ENCODE data around the gene MCM9. TPM values are rescaled to one million over a fixed set of nuclear protein-coding genes. Genes with fewer than 3 reads are reported as not detected.

Gene MCM9
- total and polyA plus RNA-seq, 12 donors: 3.1 to 20.5 (median 14.5) TPM

DNA sequence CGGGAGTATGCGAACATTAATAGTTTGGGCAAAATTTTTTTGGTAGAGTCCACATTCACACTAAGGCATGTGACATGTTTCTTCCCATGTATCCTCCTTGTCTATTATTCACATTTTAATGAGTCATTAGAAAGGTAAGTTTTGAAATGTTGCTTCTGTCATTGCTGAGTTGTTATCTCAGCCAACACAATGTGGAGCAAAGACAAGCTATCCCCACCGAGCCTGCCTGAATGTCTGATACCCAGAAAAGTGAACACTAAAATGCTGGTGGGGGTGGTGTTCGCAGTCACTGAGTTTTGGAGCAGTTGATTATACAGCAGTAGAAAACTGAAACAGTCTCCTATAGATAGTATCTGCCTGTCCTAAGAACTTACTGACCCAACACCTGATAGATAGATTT, 109.3 kb downstream of the MCM9 start:
- H3K27ac ChIP-seq: no peak overlapping the region
- H3K36me3 ChIP-seq (replicated peaks in 1 of 2): peaks cover 0 to 31% of the 10 kb centered on the region in 2 donors
- WGBS, 4 donors: 94 to 98% (median 97%) methylated on average over 4 of the region's 4 CpGs
- TF ChIP-seq POLR2A (IDR thresholded peaks at IDR 0.05): no peak
- TF ChIP-seq, protein P1, sequence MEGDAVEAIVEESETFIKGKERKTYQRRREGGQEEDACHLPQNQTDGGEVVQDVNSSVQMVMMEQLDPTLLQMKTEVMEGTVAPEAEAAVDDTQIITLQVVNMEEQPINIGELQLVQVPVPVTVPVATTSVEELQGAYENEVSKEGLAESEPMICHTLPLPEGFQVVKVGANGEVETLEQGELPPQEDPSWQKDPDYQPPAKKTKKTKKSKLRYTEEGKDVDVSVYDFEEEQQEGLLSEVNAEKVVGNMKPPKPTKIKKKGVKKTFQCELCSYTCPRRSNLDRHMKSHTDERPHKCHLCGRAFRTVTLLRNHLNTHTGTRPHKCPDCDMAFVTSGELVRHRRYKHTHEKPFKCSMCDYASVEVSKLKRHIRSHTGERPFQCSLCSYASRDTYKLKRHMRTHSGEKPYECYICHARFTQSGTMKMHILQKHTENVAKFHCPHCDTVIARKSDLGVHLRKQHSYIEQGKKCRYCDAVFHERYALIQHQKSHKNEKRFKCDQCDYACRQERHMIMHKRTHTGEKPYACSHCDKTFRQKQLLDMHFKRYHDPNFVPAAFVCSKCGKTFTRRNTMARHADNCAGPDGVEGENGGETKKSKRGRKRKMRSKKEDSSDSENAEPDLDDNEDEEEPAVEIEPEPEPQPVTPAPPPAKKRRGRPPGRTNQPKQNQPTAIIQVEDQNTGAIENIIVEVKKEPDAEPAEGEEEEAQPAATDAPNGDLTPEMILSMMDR (IDR thresholded peaks at IDR 0.05): no peak
- no peak overlapping the region for H3K4me3 ChIP-seq
- intact Hi-C loops (cut with DNase I): no loop called here
- no peak for DNase-seq
- H3K9me3 ChIP-seq (replicated peaks in 1 of 3): no peaks in the 10 kb centered on the region
- no peaks in the 10 kb centered on the region for H3K4me1 ChIP-seq (replicated peaks in 1 of 2)
- no peaks in the 10 kb centered on the region for H3K27me3 ChIP-seq

DNA sequence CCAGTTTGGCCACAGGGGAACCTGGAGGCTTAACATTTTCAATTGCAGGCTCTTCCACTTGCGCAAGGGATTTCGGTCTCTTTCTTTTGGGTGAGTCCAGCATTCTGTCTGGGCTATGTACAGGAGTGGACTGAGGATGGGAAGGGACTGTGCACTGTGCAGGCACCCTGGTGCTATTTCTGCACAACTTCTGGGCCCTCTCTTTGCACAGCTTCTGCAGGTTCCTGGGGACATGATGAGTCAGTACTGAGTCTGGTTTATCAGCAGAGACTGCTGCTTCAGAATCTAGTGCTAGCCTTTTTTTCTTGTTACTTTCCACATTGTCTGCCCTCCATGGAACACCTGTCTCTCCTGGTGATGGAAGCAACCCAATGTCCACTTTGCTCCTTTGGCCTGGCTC, 119.5 kb downstream of the MCM9 start:
- Histone ChIP-seq H3K36me3 (replicated peaks in 1 of 2) (no peaks in the 10 kb centered on the region), H3K4me3 (no peak overlapping the region), H3K27me3 (no peaks in the 10 kb centered on the region), H3K9me3 (replicated peaks in 1 of 3) (no peaks in the 10 kb centered on the region), H3K27ac (no peak overlapping the region), H3K4me1 (replicated peaks in 1 of 2) (no peaks in the 10 kb centered on the region)
- intact Hi-C loops (cut with DNase I): no loop called here
- TF ChIP-seq POLR2A (IDR thresholded peaks at IDR 0.05): no peak
- TF ChIP-seq, protein P1 (IDR thresholded peaks at IDR 0.05): no peak
- 79 to 95% (median 90%) methylated on average over 2 of the region's 2 CpGs for WGBS, 4 donors
- no peak for DNase-seq

DNA sequence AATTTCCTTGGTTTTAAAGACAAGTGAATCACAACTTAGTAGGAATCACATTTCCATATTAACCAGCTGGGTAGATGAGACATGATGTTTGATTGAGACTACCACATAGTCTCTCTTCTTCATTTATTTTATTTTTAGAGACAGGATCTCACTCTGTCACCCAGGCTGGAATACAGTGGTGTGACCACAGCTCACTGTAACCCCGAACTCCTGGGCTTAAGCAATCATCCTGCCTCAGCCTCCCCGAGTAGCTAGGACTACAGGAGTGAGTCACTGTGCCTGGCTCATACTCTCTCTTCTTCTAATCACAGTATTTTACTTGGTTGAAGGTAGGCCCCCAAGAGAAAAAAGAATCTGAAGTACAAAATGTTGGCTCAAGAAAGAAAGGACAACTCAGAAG, 121.2 kb downstream of the MCM9 start:
- H3K27ac ChIP-seq: no peak overlapping the region
- no peak overlapping the region for H3K4me3 ChIP-seq
- H3K9me3 ChIP-seq (replicated peaks in 1 of 3): no peaks in the 10 kb centered on the region
- no peak for DNase-seq
- intact Hi-C loops (cut with DNase I): no loop called here
- 52 to 79% (median 61%) methylated on average over 2 of the region's 2 CpGs for WGBS, 4 donors
- no peaks in the 10 kb centered on the region for H3K36me3 ChIP-seq (replicated peaks in 1 of 2)
- H3K27me3 ChIP-seq: no peaks in the 10 kb centered on the region
- TF ChIP-seq, protein P1 (IDR thresholded peaks at IDR 0.05): no peak
- no peak for TF ChIP-seq POLR2A (IDR thresholded peaks at IDR 0.05)
- H3K4me1 ChIP-seq (replicated peaks in 1 of 2): no peaks in the 10 kb centered on the region

DNA sequence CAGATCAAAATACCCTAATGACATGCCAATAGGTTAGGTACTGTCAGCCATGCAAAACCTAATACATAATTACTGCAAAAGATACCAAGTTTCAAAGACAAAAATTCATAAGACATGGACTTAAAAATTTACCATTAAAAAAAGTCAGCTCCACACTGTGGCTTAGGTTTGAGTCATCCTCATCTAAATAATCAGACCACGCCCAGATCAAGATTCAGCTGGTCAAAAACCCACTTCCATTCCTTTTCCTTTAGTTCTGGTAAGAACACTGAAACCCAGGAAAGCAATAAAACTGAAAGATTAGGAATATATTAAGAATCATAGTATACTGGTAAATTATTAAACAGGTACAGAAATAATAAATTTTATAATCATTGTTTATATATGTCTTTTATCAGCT, 122.0 kb downstream of the MCM9 start:
- H3K27me3 ChIP-seq: no peaks in the 10 kb centered on the region
- intact Hi-C loops (cut with DNase I): no loop called here
- TF ChIP-seq, protein P1 (IDR thresholded peaks at IDR 0.05): no peak
- TF ChIP-seq POLR2A (IDR thresholded peaks at IDR 0.05): no peak
- WGBS, 4 donors: 89 to 97% (median 95%) methylated on average over 1 of the region's 1 CpG
- no peak for DNase-seq
- no peak overlapping the region for H3K4me3 ChIP-seq
- no peak overlapping the region for H3K27ac ChIP-seq
- no peaks in the 10 kb centered on the region for H3K4me1 ChIP-seq (replicated peaks in 1 of 2)
- no peaks in the 10 kb centered on the region for H3K9me3 ChIP-seq (replicated peaks in 1 of 3)
- no peaks in the 10 kb centered on the region for H3K36me3 ChIP-seq (replicated peaks in 1 of 2)

Data from adrenal gland (tissue), 12 donors.